Tibial nerve (tissue), 4 donors: ENCODE results near the gene PLXNB1.

Source experiments
- EP300 ChIP-seq, 2 donors: sonication (generic); formaldehyde crosslinking; IDR thresholded peaks; one replicate each; pipeline ENCODE4 v1.6.1; 2017; ENCODE audit warnings: antibody characterized with exemption in 2 of 2, mild to moderate bottlenecking in 1 of 2
- POLR2A ChIP-seq, 2 donors: fragments of 450-650 bp; IDR thresholded peaks; one replicate each; pipeline ENCODE4 v1.6.1; 2017; ENCODE audit warnings: antibody characterized with exemption in 2 of 2, mild to moderate bottlenecking in 2 of 2, moderate library complexity in 2 of 2
- TF ChIP-seq, protein P1 (sequence below), 5 experiments: fragments of 200-600 bp in 3 of 5; fragments of 450-650 bp in 2 of 5; sonication (generic) in 3 of 5; IDR thresholded peaks; one replicate each; pipeline ENCODE4 v1.5.1; 2016 to 2019; ENCODE audit warnings: antibody characterized with exemption in 5 of 5, mild to moderate bottlenecking in 3 of 5, moderate library complexity in 2 of 5

- TF ChIP-seq, protein P1, sequence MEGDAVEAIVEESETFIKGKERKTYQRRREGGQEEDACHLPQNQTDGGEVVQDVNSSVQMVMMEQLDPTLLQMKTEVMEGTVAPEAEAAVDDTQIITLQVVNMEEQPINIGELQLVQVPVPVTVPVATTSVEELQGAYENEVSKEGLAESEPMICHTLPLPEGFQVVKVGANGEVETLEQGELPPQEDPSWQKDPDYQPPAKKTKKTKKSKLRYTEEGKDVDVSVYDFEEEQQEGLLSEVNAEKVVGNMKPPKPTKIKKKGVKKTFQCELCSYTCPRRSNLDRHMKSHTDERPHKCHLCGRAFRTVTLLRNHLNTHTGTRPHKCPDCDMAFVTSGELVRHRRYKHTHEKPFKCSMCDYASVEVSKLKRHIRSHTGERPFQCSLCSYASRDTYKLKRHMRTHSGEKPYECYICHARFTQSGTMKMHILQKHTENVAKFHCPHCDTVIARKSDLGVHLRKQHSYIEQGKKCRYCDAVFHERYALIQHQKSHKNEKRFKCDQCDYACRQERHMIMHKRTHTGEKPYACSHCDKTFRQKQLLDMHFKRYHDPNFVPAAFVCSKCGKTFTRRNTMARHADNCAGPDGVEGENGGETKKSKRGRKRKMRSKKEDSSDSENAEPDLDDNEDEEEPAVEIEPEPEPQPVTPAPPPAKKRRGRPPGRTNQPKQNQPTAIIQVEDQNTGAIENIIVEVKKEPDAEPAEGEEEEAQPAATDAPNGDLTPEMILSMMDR (IDR thresholded peaks at IDR 0.05): no peak
- TF ChIP-seq EP300 (IDR thresholded peaks at IDR 0.05) (no peak), POLR2A (IDR thresholded peaks at IDR 0.05) (no peak)
These were observed 10.7 kb downstream of the PLXNB1 start for GRCh38 chr3:48419149-48419548.
